Activated CD8-positive, alpha-beta memory T cell treated with anti-CD3 and anti-CD28 coated beads, Interleukin-2, amount 50 U/mL, for 48 hours (primary cell): ENCODE results near the gene SLC12A7.
"Not testable (repeated sequence)": the region's sequence is repeated elsewhere in the genome, so short reads cannot be mapped to it uniquely, and the experiment has no call there.

Experiments
- DNase-seq: peaks from one replicate; pipeline ENCODE4 v3.0.0-alpha.2; 2020

SLC12A7 gene

DNA sequence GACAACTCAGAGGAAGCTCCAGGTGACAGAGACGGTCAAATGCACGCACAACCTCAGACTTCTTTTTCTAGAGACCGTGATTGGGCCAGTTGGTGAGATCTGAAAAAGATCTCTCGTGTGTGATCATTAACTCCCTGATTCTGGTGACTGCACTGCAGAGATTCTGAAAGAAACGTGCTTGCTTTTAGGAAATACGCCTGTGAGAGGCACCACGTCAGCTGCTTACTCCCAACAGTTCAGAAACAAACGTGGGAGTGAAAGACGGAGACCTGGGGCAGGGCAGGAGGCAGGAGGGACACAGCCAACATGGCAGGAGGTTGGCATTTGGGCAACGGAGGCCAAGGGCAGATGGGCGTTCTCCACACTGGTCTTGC is 15.9 kb downstream of the SLC12A7 start:
- no peak for DNase-seq

DNA sequence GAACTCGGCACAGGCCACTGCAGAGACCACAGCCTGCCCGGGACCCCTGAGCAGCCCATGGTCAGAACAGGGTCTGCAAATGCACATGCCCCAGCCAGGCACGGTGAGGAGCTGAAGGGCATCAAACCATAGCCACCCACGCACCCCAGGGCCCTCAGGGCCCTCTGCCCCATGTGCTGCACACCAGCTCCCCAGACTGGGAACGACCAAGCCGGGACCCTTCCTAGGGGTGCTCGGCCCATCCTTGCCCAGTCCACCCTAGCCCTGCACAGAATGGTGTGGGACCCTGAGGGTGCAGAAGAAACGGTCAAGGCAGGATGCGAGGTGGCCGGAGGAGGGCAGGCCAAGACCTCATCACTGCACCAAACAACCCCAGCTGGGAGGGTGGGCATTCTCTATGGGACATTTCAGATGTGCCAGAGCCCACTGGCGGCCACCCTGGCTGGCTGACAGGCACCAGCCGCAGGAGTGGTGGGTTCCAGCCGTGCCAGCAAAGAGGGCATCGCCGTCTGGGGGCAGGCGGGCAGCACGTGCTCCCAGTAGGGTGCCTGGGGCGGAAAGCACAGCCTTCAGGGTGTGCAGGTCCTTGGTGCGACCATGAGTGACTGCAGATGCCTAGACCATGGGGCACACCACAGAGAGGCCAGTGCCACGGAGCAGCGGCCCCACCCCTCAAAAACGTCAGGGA is 16.4 kb downstream of the SLC12A7 start:
- no peak for DNase-seq

DNA sequence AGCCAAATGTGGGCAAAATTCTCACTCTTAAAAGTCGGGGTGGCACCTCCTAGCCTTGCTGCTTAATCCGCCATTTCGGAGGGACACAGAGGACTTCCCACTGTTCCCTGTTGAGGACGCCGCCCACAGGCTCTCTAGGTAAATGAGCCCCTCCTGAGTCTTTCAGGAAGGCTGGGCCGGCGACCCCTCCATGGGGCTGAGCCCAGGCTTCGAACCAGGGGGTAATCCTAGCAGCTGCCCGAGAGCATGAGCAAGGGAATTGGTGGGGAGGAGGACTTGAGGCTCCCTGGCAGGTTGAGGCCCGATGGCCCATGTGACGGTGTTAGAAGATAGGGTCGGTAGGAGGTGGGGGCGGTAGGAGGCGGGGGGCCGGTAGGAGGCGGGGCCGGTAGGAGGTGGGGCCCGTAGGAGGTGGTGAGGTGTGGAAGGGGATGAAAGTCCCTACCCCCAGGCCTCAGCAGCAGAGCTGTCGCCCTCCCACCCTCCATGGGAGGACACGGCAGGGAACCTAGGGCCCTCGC is 17.1 kb downstream of the SLC12A7 start:
- no peak for DNase-seq

DNA sequence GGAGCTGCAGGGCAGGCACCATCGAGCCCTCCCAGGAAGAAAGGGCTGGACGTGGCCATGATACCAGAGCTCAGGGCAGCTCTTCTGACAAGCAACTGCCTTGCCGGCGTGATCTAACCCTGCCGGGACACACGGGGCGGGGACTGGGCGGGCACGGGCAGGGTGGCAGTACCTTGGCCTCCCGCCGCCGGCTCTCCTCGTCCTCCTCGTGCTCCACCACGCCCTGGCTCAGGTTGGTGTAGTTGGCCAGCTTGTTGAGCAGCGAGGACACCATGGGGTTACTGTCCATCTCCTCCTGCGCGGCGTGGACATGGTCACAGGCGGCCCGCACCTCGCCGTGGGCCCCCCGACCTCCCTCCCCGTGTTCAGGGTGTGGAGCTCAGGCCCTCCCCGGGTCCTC is 18.5 kb downstream of the SLC12A7 start:
- DNase-seq = no peak

DNA sequence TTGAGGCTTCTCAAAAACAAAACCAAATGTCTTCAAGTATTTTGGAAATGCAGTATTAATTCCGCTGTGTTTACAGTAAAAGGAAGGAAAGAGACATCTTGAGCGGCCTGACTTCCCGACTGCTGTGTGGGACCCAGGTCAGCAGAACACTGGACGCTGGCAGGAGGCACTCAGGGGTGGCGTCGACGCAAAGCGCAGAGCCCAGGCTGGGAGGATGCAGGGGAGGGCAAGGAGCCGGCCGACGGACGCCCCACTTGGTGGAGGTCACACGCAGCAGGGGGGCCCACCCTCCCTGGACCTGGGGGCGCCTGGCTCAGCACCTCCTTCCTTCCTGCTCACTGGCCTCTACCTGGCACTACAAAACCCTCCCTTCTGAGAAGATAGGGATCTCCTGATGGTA is 19.7 kb downstream of the SLC12A7 start:
- DNase-seq = no peak

DNA sequence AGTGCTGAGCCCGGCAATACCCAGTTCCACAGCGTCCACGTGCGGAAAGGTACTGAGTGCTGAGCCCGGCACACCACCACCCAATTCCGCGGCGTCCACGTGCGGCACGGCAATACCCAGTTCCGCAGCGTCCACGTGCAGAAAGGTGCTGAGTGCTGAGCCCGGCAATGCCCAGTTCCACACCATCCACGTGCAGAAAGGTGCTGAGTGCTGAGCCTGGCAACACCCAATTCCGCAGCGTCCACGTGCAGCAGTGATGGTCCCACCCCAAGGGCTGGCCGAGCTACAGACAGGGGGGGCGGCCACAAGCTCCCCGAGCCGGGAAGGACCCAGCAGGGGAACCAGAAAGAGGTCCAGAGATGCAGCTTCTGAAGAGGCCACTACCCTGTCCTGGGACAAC is 20.2 kb downstream of the SLC12A7 start:
- DNase-seq = no peak

DNA sequence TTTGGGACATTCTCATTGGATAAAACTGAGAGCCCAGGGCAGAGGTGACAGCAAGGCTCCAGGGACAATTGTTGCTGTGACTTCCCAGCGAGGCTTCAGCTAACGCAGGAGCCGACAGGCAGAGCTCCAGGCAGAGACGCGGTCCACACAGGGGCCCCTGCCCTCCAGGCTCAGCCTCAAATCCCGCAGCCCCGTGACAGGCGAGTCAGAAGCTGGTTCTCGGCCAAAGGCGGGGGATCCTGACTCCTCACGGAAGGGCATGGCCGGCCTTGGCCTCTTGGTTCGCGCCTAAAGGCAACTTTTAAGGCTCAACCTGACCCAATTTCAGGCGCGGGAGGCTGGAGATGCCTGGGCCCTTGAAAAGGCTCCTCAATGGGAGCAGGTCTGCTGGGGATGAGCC is 21.3 kb downstream of the SLC12A7 start:
- DNase-seq = no peak

DNA sequence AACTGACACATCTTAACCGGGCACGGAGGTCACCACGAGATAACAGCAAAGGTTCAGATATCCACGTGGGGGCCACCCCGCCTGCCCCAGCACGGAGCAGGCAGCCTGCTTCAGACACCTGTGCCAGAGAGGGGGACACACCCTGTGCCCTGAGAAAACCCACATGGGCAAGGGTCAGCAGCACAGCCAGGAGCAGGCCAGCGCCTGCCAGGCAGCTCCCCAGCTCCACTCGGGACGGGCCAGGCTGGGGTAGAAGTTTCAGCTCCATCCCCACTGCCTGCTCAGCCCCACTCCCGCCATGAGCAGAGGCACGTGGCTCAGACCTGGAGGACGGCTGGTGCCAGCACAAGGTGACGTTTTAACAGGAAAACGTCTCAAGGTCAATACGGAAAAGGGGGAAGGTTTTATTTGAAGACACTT is 22.2 kb downstream of the SLC12A7 start:
- no peak for DNase-seq

DNA sequence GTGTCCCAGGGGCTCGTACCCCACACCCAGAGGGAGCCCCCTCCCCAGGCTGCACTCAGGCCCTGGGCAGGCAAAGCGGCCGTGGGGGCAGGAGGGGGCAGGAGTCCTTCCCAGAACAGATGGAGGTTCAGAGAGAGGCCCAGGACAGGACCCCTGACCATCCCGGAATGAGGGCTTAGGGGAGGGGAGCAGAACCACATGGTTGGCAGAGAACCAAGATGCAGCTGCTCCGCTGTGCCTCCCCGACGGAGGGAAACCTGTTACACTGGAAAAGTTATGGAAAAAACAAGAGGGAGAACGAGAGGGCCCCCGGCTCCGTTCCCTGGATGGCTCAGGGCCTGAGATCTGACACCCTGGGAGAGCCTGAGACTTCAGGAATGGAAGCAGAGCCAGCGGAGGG is 22.7 kb downstream of the SLC12A7 start:
- no peak for DNase-seq

DNA sequence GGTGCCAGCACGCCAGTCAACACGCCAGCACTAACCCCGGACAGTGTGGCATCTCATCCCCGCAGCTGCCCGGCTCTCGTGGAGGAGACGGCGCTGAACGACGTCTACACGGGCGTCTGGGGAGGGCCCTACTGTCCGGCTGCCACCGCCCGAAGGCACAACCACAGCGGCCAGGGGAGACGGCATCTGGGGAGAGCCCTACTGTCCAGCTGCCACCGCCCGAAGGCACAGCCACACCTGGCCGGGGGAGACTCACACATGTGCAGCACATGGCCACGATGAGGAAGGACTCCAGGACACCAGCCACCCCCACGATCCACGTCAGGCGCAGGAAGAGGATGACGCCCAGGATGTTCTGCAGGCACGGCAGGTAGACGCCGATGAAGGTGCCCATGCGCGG is 23.1 kb downstream of the SLC12A7 start:
- DNase-seq = no peak

DNA sequence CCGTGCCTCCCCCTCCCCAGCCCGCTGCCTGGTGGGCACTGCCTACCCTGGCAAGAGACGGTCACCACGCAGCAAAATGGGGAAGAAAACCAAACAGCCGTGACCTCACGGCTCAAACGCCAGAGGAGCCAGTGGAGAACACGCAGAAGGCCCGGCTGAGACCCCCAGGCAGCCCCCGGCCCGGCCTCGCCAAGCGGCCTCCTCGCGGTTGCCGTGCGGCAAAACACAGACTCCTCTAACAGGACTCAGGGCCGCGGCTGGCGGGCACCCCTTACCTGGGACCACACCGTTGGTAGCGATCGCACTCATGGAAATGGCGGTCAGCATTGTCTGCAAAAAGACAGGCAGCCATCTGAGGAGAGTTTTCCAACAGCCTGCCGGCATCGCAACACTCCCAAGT is 23.8 kb downstream of the SLC12A7 start:
- no peak for DNase-seq

DNA sequence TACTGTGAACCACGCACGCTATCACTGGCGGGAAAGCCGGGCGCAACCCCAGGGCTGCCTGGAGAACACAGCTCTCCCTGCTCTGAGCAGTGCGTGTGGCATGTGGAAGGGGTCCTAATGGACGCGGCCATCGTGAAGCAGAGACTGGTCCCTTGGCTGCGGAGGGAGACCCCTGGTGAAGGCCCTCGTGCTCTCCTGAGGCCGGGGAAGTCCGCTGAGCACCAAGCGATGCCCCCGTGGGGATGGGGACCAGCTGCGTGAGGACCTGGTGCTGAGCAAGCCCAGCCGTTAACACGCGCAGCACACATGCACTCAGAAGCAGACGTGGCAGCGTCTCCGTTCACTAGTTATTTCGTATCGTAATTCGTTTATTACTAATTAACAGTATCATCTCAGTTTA is 24.4 kb downstream of the SLC12A7 start:
- no peak for DNase-seq

DNA sequence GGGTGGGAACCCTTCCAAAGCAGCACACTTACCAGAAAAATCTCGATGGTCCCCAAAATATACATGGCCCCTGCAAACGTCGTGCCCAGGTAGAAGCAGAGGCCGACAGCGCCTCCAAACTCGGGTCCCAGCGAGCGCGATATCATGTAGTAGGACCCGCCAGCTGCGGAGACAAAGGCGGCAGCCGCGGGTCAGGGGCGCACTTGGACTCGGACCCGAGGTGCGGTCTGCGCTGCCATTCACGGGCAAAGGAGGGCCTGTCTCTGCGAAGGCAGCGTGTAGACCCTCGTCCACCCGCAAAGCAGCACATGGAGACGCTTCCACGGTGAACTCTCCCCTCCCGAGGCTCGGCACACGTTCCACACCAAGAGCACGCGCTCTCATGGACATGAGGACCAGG is 25.0 kb downstream of the SLC12A7 start:
- no peak for DNase-seq

DNA sequence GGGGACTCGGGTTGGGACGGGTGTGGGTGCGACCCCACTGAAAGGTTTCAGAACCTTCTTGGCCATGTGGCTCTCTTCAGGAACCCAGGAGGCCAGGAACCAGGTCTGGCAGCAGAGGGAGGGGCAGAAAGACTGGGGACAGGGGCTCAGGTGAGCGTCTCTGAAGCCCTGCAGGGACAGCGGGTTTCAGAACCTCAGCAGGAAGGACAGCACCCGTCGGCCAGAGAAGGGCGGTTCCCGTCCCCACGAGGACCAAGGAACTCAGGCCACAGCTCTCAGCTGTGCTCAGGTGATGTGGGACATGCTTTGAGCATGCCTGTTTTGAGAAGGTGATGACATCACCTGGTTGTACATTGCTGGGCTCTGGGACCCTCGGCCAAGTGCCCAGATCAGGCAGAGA is 25.7 kb downstream of the SLC12A7 start:
- no peak for DNase-seq

DNA sequence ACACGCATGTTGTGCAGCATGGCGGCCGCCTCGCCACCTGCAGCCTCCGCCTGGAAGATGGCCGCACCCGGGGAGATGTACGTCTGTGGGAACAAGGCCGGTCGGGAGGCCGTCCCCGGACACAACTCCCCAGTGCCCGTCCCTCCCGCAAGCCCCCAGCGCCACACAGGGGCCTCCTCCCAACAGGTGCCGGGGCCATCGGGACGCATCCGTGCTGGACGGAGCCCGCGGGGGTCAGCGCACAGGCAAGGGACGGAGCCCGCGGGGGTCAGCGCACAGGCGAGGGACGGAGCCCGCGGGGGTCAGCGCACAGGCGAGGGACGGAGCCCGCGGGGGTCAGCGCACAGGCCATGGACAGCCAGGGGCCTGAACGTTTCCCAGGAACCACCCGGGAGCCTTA is 26.5 kb downstream of the SLC12A7 start:
- no peak for DNase-seq

DNA sequence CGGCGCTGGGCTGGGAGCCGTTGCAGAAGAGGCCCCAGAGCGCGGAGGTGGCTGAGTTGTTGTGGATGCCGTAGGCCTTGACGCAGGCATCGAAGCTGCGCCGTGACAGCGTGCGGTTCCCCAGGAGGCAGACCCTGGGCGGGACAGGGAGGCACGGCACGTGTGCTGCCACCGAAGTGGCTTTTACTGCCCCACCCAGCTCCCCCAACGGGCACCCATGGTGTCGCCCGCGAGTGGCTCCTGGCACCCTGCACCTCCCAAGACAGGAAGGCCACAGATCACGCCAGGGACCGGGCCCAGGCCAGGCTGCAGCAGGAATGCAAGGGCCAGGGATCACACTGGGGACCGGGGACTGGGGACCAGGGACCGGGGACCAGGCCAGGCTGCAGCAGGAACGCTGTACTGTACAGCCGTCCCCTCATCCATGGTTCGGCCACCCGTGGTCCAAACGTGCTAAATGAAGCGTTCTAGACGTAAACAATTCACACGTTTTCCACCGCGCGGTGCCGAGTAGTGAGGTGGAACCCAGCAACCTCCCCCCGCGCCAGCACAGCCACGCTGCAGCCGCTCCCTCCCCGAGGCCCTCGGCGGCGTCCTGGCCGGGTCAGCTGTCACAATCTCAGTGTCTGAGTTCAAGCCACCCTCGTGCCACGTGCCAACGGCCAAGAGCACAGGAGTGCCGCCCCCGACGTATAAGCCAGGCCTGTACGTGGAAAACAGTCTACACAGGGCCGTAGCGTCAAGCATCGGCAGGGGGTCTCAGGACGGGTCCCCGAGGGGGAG is 27.8 kb downstream of the SLC12A7 start:
- no peak for DNase-seq

DNA sequence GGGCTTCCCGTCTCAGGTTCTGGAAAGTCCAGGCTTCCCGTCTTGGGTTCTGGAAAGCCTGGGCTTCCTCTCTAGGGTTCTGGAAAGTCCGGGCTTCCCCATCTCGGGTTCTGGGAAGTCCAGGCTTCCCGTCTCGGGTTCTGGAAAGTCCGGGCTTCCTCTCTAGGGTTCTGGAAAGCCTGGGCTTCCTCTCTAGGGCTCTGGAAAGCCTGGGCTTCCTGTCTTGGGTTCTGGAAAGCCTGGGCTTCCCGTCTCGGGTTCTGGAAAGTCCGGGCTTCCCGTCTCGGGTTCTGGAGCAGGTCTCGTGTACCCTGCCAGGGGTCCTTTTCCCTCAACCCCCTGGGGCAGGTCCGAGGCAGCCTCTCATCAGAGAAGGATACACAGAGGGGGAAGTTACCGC is 28.8 kb downstream of the SLC12A7 start:
- DNase-seq = not testable (repeated sequence)

DNA sequence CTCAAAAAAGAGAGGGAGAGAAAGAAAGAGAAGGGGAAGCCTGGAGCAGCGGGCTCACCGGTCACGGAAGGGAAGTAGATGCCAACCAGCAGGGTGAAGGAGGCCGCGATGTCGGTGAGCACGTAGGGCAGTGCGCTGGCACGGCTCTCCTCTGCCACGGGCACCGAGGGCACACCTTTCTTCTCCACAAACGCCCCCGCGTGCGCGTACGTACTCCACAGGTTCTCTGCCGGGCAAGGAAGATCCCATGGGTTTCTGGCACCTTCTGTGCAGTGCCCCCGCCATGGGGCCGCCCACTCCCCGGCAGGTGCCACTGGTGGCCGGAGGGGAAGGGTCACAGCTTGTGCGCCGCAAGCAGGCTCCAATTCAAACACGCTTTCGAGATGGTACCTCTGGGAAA is 30.3 kb downstream of the SLC12A7 start:
- no peak for DNase-seq

DNA sequence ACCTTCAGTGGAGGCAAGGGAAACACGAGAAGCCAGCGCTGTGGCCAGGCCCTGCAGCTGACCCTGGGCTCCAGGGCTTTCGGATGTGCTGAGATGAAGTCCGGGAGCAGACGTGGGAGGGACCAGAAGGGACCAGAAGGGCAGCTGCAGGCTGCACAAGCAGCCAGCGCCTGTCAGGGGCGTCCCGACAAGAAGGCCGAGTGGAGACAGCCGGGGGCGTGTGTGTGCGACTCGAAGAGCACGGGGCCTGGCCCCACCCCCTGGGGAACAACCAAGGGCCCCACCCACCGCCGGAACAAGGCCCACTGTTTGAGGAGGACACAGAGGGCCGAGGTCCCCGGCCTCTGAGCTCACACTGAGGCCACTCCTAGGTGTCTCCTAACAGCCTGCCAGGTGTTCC is 31.4 kb downstream of the SLC12A7 start:
- DNase-seq = no peak

DNA sequence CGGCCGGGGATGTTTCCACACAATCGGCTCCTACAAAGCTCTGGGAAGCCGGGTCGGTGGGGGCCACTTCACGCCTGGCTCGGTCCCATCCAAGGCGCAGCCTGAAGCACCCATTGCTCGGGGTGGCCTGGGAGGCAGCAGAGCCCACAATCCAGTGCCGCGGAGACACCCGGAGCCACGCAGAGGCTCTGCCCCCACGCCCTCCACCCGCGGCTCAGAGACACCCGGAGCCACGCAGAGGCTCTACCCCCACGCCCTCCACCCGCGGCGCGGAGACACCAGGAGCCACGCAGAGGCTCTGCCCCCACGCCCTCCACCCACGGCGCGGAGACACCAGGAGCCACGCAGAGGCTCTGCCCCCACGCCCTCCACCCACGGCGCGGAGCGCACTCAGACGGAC is 31.9 kb downstream of the SLC12A7 start:
- DNase-seq = no peak

DNA sequence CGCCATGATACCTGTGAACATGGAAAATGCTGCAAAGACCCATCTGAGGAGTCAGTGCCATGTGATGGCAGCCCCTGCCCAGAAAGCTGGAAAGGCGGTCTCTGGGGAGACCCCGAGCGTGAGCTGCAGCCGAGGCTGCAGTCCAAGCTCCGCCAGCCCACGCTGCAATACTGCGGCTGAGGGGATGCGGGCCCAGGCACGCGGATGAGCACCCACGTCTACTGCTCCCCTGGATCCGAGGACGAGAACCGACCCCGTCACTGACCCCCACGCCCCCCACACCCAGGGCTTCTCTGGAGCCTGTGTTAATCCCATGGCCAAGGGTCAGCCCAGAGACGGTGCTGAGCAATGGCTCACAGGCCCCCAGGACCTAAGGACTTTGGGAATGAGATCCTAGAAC is 32.4 kb downstream of the SLC12A7 start:
- no peak for DNase-seq

DNA sequence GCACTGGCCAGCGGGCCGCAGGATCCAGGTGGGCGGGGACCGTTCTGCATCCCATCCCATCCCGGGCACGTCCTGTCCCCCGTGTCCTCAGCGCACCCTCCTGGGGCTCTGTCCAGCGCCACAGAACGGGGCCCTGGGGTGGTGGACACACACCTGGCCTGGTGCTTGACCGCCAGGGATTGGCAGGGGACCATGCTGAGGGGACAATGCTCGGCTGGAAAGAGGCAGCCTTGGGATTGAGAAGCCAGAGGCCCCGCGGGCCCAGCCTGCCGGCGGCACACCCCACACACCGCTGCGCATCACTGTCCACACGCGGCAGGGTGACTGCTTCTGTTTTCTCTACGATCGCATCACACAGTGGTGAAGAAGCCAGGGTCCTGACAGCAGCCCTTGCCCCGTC is 33.0 kb downstream of the SLC12A7 start:
- no peak for DNase-seq

DNA sequence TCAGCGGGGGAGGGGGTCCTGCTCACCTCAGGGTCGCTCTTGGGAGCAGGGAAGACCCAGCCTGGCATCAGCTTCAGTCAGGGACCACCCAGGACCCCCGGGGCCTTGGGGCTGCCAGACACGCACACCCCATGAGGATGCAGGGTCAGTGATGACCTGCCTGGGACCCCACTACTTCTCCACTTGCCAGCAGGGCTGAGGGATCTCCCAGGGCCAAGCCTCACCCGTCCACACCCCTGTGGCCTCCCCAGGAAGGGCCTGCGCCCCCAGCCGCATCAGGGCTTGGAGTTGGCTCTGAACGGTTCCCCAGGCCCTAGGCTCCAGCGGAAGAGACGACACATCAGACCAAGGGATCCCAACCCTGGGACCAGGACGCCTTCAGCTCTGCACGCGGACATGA is 33.7 kb downstream of the SLC12A7 start:
- no peak for DNase-seq

DNA sequence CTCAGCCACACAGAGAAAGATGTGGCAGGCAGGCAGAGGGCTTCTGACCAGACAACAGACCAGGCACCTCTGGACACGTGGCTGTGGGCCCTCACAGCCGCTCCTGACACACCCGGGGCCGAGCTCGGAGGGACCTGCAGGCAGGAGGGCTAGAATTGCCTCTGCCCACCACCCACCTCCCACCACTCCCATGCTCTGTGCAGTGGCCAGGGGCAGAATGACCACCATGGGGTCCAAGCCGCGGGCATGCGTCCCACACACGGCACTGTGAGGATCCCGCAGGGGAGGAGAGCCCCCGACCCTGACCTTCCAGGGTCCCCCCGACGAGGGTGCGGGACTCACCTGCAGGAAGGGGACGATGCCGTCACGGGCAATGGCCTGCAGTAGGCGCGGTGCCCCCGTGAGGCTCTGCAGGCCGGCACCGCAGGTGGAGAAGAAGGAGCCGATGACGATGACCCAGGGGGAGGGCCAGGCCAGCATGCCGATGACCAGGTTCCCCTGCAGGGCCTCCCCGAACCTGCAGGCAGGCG is 34.3 kb downstream of the SLC12A7 start:
- no peak for DNase-seq
